PC-3 (cell line): ENCODE measurements around the gene LTA4H. TPM values are rescaled to one million over a fixed set of nuclear protein-coding genes. Genes with fewer than 3 reads are reported as not detected.
A peak's percentile ranks its signal among the peaks of the same experiment; 100 is the strongest.

Source experiments
- ATAC-seq: fragments of 200-7000 bp; cut with Tn5 transposase; 2 replicates; pipeline ENCODE4 v1.9.1; 2020; ENCODE audit warnings: mild to moderate bottlenecking, moderate library complexity
- BruUV-seq: library from RNA; stranded (reverse); fragments of 400-500 nt; replicated peaks from 2 replicates; lab custom pipeline; 2021; lab: Mats Ljungman, UMichigan
- CTCF ChIA-PET: fragments of 300-600 bp; sonication (Branson Sonifier 250); formaldehyde crosslinking; loops from one replicate; lab custom pipeline; 2022; ENCODE audit warnings: antibody characterized with exemption; lab: Charles Lee
- POLR2A ChIA-PET: fragments of 300-600 bp; sonication (Branson Sonifier 250); formaldehyde crosslinking; loops from one replicate; lab custom pipeline; 2022; ENCODE audit warnings: antibody characterized with exemption; ENCODE audit not compliant: unreplicated experiment; lab: Charles Lee
- DNase-seq: peaks from one replicate; pipeline ENCODE4 v3.0.0-alpha.2; 2015
- H2AFZ ChIP-seq: fragments of 300-600 bp; sonication (generic); 2 replicates; pipeline ENCODE4 v1.6.0; 2016; ENCODE audit warnings: antibody characterized with exemption, low read length
- H3F3A ChIP-seq: fragments of 300-600 bp; sonication (generic); one replicate; pipeline ENCODE4 v1.6.0; 2017; ENCODE audit warnings: antibody characterized with exemption, low read length, control low read depth, mild to moderate bottlenecking; ENCODE audit not compliant: unreplicated experiment
- H3K27ac ChIP-seq: fragments of 300-600 bp; sonication (generic); 2 replicates; pipeline ENCODE4 v1.5.1; 2016; ENCODE audit warnings: mild to moderate bottlenecking, low read length
- H3K27me3 ChIP-seq: fragments of 300-600 bp; sonication (generic); 2 replicates; pipeline ENCODE4 v1.6.1; 2016; ENCODE audit warnings: low read length, mixed read lengths
- H3K36me3 ChIP-seq: fragments of 300-600 bp; sonication (generic); 2 replicates; pipeline ENCODE4 v1.6.1; 2016; ENCODE audit warnings: low read depth, mixed run types, low read length, mixed read lengths
- H3K4me1 ChIP-seq: fragments of 300-600 bp; sonication (generic); 2 replicates; pipeline ENCODE4 v1.5.1; 2016; ENCODE audit warnings: low read length; ENCODE audit not compliant: insufficient read depth
- H3K4me2 ChIP-seq: fragments of 300-600 bp; sonication (generic); 2 replicates; pipeline ENCODE4 v1.6.0; 2016; ENCODE audit warnings: low read length
- H3K4me3 ChIP-seq: fragments of 300-600 bp; sonication (generic); 2 replicates; pipeline ENCODE4 v1.5.1; 2016; ENCODE audit warnings: mild to moderate bottlenecking, low read length, mixed read lengths
- H3K79me2 ChIP-seq: fragments of 300-600 bp; sonication (generic); 2 replicates; pipeline ENCODE4 v1.6.1; 2017; ENCODE audit warnings: low read length, mixed read lengths
- H3K9ac ChIP-seq: fragments of 300-600 bp; sonication (generic); 2 replicates; pipeline ENCODE4 v1.6.0; 2016; ENCODE audit warnings: mild to moderate bottlenecking, low read length
- H3K9me2 ChIP-seq: fragments of 300-600 bp; sonication (generic); replicated peaks from 2 replicates; pipeline ENCODE4 v1.6.1; 2016; ENCODE audit warnings: mixed run types, low read length, mixed read lengths
- H3K9me3 ChIP-seq: fragments of 300-600 bp; sonication (generic); 2 replicates; pipeline ENCODE4 v1.6.1; 2016; ENCODE audit warnings: low read length, mixed read lengths
- H4K20me1 ChIP-seq: fragments of 300-600 bp; sonication (generic); 2 replicates; pipeline ENCODE4 v1.6.1; 2016; ENCODE audit warnings: low read length, mixed read lengths
- CTCF ChIP-seq: fragments of 300-600 bp; sonication (generic); conservative IDR thresholded peaks from 2 replicates; pipeline ENCODE4 v1.5.1; 2017; ENCODE audit warnings: antibody characterized with exemption, low read depth, mild to moderate bottlenecking, low read length
- EZH2 ChIP-seq: fragments of 300-600 bp; sonication (generic); IDR thresholded peaks from one replicate; pipeline ENCODE4 v1.6.1; 2017; ENCODE audit warnings: antibody characterized with exemption, mild to moderate bottlenecking, low read length; ENCODE audit not compliant: unreplicated experiment
- EZH2phosphoT487 ChIP-seq: fragments of 300-600 bp; sonication (generic); IDR thresholded peaks from 2 replicates; pipeline ENCODE4 v1.6.1; 2018; ENCODE audit warnings: mild to moderate bottlenecking, antibody characterized with exemption, low read length, borderline replicate concordance
- intact Hi-C: fragments of 100-400 bp; cut with micrococcal nuclease; formaldehyde crosslinking; loops from 2 replicates; pipeline ENCODE4 v1.9.0; 2023
- total RNA-seq: library from RNA; depleted of rRNA; stranded (reverse); fragments of >200 nt; gene quantifications from 2 replicates; pipeline ENCODE4 v1.2.3, GENCODE V29; 2014

The LTA4H gene
- total RNA-seq, 1 experiment from 2014 or later: 58.4 TPM

DNA sequence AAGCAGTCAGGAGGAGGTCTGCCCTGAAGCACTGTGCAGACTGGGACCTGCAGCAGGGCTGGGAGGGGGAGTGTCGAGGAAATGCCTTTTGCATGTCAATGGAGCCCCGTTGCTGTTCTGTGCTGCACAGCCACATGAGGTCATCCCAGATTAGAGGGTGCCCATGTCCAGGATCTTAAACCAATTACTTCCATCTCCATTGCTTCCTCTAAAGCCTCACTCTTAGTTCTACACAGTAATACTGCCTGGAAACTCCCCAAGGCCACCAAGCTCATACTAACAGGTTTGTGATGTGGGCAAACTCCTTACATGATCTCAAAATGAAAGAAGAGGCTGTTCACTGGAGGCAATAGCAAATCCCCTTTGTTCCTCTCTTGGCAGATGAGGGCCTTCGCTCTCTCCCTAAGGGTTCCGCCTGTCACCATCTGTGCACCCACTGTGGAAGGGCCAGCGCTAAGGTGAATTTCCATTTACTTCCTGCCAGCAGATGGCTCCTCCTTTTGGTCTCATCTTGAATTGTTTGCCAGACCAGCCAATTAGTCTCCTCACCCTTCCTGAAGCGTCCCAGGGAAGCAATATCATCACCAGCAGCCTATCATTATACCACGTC lies 35.4 kb upstream of the LTA4H start:
- Histone ChIP-seq H3K4me2 (no peak overlapping the region), H3F3A (no peaks in the 10 kb centered on the region), H3K9me2 (no peaks in the 10 kb centered on the region), H3K4me1 (peaks cover 8% of the 10 kb centered on the region), H3K9ac (no peak overlapping the region), H2AFZ (0 out of 2 replicates have a peak overlapping the region, but pooled peaks have one; percentile 30), H3K4me3 (no peak overlapping the region), H3K9me3 (no peaks in the 10 kb centered on the region), H3K27me3 (no peaks in the 10 kb centered on the region), H4K20me1 (no peaks in the 10 kb centered on the region), H3K79me2 (no peaks in the 10 kb centered on the region), H3K27ac (no peak overlapping the region), H3K36me3 (no peaks in the 10 kb centered on the region)
- ATAC-seq: peak; percentile 18; the same call in 1 of the 2 replicates
- ChIA-PET CTCF (no interaction called here), POLR2A (no interaction called here)
- DNase-seq: no peak
- intact Hi-C loops: no loop called here
- no TSS peak for BruUV-seq
- TF ChIP-seq CTCF (peak; percentile 39), EZH2phosphoT487 (no peak)

DNA sequence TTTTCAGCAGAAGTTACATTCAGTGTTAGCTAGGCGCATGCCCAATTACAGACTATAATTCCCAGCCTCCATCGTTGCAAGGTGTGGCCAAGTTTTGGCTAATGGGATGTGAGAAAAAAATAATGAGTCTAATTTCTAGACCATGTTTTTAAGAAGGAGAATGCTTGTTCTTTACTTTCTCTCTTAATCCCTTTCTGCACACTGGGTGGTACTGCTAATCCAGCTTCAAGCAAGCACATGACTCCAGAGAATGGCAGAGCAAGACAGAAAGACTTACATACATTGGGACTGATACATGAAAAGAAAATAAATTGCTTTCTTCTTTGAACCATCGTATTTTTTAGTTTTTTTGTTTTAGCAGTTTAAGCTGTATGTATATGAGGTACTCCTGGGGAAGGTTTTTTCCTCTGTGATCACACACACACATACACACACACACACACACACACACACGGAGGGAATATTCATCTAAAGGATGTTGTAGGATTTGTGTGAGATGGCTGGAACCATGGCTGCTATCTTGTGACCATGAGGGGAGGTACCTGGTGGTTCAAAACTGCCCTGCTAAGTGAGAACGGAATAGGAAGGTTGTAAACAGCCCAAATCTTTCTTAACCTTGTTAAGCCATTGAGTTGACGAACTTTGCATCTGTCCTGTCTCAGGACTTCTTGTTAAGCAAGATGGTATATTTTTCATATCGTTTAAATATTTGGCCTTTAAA lies 34.3 kb upstream of the LTA4H start:
- H3K27ac ChIP-seq: no peak overlapping the region
- H3K9me3 ChIP-seq: no peaks in the 10 kb centered on the region
- H2AFZ ChIP-seq: no peak overlapping the region
- no peaks in the 10 kb centered on the region for H3F3A ChIP-seq
- H3K4me1 ChIP-seq: peaks cover 8% of the 10 kb centered on the region
- intact Hi-C loops: no loop called here
- DNase-seq: no peak
- no peak overlapping the region for H3K4me2 ChIP-seq
- ChIA-PET POLR2A (no interaction called here), CTCF (no interaction called here)
- no peak overlapping the region for H3K9ac ChIP-seq
- H3K9me2 ChIP-seq: no peaks in the 10 kb centered on the region
- H3K79me2 ChIP-seq: no peaks in the 10 kb centered on the region
- BruUV-seq: no TSS peak
- no peak overlapping the region for H3K4me3 ChIP-seq
- no peaks in the 10 kb centered on the region for H3K27me3 ChIP-seq
- no peak for ATAC-seq
- H4K20me1 ChIP-seq: no peaks in the 10 kb centered on the region
- no peaks in the 10 kb centered on the region for H3K36me3 ChIP-seq
- no peak for TF ChIP-seq EZH2phosphoT487
- TF ChIP-seq CTCF: no peak
- TF ChIP-seq EZH2: no peak

- no TSS peak for BruUV-seq
- no peak for TF ChIP-seq CTCF
- no peak for TF ChIP-seq EZH2
- no peak for TF ChIP-seq EZH2phosphoT487
- no peak for ATAC-seq
- Histone ChIP-seq H3K4me2 (no peak overlapping the region), H3K27me3 (no peaks in the 10 kb centered on the region), H3F3A (no peaks in the 10 kb centered on the region), H3K79me2 (no peaks in the 10 kb centered on the region), H3K9ac (no peak overlapping the region), H3K4me1 (peaks cover 7% of the 10 kb centered on the region), H3K27ac (no peak overlapping the region), H3K9me2 (no peaks in the 10 kb centered on the region), H2AFZ (no peak overlapping the region), H3K4me3 (no peak overlapping the region), H3K36me3 (no peaks in the 10 kb centered on the region), H4K20me1 (no peaks in the 10 kb centered on the region), H3K9me3 (no peaks in the 10 kb centered on the region)
- DNase-seq: no peak
- CTCF ChIA-PET: no interaction called here
- intact Hi-C loops: no loop called here
- POLR2A ChIA-PET: interaction anchor here (0.6 kb wide), 1 partner anchor 144 kb away, joined by 4 read pairs; no protein-coding TSS in a partner anchor
Observed at GRCh38 chr12:96068636-96069035, 33.2 kb upstream of the LTA4H start.
